Fibroblast of gingiva (primary cell): ENCODE measurements around the gene LILRB4.
"Not testable (repeated sequence)": the region's sequence is repeated elsewhere in the genome, so short reads cannot be mapped to it uniquely, and the experiment has no call there.

Experiments
- DNase-seq: peaks from one replicate; pipeline ENCODE4 v3.0.0-alpha.2; 2011; ENCODE audit warnings: low read depth

LILRB4 gene

DNA sequence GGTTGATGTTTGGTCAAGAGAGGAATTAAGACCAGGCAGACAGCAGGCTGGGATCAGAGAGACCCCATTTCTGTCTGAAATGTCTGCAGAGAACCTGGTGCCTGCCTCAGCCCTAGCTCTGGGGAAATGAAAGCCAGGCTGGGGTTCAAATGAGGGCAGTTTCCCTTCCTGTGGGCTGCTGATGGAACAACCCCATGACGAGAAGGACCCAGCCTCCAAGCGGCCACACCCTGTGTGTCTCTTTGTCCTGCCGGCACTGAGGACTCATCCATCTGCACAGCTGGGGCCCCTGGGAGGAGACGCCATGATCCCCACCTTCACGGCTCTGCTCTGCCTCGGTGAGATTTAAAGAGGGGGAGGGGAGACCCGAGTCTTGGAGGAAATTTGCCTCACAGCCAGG is at the start of gene LILRB4:
LILRB4 (plus strand) TSS at position 256 of the 400 bp plus-strand sequence; CDS start at position 305, 49 bp downstream.
- DNase-seq = no peak

DNA sequence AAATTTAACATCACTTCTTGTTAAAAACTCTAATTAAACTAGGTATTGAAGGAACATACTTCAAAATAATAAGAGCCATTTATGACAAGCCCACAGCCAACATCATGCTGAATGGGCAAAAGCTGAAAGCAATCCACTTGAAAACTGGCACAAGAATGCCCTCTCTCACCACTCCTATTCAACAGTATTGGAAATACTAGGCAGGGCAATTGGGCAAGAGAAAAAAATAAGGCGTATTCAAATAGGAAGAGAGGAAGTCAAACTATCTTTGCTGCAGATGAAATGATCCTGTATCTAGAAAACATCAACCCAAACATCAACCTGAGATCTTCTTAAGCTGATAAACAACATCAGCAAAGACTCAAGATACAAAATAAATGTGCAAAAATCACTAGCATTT is 48.1 kb upstream of the LILRB4 start:
- DNase-seq = no peak

DNA sequence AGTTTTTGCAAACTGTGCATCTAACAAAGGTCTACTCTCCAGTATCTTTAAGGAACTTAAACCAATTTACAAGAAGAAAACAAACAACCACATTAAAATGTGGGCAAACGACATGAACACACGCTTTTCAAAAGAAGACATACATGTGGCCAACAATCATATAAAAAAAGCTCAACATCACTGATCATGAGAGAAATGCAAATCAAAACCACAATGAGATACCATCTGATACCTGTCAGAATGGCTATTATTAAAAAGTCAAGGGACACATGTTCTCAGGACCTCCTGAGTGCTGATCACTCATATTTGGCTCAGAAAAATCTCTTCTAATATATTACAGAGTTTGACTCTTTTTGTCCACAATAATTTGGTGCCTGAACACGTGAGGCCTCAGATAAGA is 46.7 kb upstream of the LILRB4 start:
- DNase-seq = no peak

DNA sequence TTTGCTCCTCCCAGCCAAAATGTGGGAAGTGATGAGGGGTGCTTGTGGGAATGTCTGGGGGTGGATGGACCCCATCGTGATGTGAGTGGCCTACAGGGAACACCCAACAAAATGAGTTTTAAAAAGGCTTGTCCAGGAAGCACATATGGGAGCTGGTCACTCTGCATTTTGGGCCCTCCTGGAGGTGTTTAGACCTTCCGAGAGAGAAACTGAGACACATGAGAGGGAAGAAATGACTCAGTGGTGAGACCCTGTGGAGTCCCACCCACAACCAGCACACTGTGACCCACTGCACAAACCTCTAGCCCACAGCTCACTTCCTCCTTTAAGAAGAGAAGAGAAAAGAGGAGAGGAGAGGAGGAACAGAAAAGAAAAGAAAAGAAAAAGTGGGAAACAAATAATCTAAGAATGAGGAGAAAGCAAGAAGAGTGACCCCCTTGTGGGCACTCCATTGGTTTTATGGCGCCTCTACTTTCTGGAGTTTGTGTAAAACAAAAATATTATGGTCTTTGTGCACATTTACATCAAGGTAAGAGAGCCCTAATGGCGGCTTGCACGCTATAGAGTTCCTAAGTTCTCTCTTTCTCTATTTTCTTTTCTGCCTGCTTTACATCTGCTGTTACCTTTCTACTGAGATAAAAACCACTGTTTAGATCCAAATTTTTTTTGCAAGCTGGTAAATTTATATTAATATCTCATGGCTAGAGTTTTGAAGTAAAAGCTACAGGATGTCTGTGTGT is 45.8 kb upstream of the LILRB4 start:
- no peak for DNase-seq

DNA sequence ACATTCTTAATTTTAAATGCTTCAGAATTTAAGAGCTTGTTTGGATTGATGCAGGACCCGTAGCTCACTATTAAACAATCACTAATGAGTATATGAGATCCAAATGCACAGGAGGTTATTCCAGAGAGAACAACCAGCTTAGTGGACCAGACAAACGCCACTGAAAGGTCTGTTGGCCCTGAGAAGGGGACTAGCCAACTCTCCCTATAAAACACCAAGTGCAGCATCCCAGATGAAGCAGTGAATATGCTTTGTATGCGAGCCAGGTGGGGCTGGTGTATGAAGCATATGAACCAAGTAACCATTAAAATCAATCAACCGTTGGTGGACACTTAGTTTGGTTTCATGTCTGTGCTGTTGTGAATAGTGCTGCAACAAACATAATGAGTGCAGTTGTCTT is 42.3 kb upstream of the LILRB4 start:
- no peak for DNase-seq

DNA sequence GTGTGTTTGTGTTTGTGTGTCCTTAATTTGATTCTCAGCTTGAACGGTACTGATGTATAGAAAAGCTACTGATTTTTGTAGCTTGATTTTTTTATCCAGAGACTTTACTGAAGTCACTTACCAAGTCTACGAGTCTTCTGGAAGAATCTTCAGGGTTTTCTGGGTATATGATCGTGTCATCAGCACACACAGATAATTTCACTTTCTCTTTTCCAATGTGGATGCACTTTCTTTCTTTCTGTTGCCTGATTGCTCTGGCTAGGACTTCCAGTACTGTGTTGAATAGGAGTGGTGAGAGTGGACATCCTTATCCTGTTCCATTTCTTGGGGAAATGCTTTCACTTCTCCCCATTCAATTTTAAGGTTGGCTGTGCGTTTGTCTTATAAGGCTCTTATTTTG is 40.4 kb upstream of the LILRB4 start:
- no peak for DNase-seq

DNA sequence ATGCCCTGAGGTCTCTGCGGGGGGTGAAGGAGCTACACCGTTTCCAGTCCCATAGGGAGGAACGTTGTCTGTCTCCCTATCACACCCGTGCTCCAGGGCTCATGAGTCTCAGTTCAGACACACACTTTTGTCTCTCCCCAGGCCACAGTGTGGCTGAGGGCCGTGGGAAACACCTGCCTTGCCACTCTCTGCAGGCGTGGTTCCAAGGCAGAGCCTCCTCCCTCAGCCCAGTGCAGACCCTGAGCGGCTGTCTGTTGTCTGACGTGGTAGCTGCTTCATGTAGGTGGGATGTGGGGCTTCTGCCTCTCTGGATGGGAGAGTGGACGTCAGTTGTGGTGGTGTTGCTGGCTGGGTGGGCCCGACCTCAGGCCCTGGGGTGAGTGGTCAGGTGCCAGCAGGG is 38.6 kb upstream of the LILRB4 start:
- DNase-seq = not testable (repeated sequence)

DNA sequence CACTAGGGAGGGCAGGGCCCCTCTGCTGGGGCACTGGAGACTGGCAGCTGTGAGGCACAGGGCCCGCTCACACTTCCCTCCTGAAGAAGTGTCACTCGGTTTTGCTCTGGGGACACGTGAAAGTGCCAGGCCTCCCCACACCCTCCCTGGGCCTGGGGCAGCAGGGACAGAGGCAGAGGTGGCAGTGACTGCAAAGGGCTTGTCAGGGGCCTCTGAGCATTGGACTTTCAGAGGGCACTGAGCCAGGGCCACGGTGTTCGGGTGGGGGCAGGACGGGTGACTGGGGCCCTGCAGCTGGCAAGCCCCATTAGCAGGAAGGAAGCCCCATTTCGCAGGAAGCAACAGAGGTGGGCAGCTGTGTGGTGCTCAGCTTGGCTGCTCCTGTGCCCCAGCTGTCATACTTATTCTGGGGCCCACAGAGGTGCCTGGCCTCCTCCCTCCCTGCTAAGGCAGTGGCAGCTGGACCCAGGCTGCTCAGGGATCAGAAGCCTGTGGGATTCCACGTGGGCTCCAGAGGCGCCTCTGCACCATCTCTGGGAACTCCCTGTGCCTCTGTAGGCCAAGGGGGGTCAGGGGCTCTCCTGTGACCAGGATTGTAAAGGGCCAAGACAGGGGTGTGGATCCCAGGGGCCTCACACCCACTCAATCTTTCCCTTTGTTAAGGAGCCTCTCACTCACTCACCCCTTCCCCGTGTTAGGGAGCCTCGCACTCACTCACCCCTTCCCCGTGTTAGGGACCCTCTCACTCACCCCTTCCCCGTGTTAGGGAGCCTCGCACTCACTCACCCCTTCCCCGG is 37.7 kb upstream of the LILRB4 start:
- not testable (repeated sequence) for DNase-seq

DNA sequence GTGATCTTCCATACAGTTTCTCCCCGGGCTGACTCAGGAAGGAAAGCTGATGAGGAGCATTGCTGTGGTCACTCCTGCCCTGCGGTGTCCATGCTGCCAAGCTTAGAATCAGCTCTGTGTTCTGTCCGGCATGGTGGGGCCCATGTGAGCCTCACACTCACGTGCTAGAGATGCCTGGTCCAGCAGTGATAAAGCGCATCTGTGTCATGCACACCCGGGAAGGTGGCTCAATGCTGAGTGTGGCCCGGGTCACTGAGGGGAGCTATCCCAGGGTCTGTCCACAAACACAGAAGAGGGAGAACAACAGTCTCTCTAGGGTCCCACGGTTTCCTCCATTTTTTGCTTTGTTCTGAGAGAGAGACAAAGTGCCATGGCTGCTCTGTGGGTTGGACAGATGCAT is 36.0 kb upstream of the LILRB4 start:
- no peak for DNase-seq

DNA sequence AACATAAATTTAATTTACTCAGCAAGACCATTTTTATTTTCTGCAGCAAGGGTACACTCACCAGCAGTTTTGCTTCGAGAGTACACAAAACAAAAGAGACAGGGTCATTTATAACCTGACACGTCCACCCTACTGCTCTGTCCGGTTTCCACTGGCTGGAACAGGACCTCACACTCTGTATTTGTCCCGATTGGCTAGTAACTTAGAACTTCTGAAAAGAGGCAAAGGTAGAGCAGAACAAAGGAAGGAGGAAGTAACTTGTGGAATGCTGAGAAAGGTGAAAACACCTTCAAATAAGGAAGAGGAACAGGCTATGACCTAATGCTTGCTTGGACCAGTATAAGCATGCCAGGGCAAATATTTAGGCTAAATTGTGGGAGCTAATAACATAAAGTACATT is 34.9 kb upstream of the LILRB4 start:
- DNase-seq = not testable (repeated sequence)

DNA sequence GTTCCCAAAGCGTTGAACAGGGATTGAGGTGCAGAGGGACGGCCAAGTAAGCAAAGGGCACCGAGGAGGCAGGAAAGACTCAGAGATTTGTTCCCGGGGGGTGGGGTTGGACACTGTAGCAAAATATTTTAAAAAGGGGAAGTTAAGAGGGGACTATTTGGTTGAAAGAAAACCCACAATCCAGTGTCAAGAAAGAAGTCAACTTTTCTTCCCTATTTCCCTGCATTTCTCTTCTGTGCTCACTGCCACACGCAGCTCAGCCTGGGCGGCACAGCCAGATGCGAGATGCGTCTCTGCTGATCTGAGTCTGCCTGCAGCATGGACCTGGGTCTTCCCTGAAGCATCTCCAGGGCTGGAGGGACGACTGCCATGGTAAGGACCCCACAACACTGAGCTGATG is 32.5 kb upstream of the LILRB4 start, which contains the start of gene LILRB1:
LILRB1 (plus strand) TSS at position 223 of the 400 bp plus-strand sequence. CDS start 590 bp downstream, outside the sequence.
- DNase-seq = not testable (repeated sequence)

DNA sequence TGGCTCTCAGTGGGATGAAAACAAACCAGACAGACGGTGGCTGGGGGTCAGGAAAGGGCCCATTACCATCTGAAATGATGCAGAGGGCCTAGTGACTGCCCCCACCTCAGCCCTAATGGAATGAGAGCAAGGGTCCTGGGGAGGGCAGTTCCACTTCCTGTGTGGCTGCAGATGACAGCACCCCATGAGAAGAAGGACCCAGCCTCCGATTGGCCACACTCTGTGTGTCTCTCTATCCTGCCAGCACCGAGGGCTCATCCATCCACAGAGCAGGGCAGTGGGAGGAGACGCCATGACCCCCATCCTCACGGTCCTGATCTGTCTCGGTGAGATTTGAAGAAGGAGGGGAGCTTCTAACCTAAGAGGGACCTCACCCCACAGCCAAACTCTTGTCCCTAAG is 32.0 kb upstream of the LILRB4 start:
- no peak for DNase-seq

DNA sequence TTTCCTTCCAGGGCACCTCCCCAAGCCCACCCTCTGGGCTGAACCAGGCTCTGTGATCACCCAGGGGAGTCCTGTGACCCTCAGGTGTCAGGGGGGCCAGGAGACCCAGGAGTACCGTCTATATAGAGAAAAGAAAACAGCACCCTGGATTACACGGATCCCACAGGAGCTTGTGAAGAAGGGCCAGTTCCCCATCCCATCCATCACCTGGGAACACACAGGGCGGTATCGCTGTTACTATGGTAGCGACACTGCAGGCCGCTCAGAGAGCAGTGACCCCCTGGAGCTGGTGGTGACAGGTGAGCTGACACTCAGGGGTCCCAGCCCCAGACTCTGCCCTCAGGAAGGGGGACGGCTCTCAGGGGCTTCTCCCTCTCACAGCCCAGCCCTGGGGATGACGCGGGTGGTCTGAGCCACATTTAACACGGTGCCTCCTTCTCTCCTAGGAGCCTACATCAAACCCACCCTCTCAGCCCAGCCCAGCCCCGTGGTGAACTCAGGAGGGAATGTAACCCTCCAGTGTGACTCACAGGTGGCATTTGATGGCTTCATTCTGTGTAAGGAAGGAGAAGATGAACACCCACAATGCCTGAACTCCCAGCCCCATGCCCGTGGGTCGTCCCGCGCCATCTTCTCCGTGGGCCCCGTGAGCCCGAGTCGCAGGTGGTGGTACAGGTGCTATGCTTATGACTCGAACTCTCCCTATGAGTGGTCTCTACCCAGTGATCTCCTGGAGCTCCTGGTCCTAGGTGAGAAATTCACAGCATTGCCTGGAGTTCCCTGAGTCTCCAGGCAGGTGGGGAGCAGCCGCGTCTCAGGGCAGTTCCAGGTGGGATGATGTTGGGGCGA is 31.1 kb upstream of the LILRB4 start:
- DNase-seq = not testable (repeated sequence)

DNA sequence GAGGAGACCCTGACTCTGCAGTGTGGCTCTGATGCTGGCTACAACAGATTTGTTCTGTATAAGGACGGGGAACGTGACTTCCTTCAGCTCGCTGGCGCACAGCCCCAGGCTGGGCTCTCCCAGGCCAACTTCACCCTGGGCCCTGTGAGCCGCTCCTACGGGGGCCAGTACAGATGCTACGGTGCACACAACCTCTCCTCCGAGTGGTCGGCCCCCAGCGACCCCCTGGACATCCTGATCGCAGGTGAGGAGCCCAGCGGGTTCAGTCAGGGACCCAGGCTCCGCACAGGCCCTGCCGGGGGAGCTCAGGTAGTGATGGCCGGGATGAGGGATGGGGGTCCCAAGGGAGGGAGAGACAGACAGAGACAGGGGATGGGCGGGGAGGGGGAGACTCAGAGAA is 30.3 kb upstream of the LILRB4 start:
- DNase-seq = not testable (repeated sequence)

DNA sequence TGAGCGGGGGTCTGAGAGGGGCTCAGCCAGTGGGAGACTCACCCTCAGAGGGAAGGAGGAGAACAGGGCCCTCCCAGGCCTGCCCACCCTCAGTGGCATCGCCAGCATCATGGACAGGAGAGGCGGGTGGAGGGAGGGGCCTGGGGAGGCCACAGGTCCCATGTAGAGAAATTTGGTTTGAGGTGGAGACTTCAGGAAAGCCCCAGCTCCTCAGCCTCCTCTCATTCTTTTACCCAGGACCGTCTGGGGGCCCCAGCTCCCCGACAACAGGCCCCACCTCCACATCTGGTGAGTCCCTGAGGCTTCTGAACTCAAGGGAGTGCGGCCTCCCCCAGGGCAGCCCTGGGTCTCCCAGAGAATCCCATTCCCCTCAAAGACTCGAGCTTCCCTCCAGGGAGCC is 29.4 kb upstream of the LILRB4 start:
- DNase-seq = no peak

DNA sequence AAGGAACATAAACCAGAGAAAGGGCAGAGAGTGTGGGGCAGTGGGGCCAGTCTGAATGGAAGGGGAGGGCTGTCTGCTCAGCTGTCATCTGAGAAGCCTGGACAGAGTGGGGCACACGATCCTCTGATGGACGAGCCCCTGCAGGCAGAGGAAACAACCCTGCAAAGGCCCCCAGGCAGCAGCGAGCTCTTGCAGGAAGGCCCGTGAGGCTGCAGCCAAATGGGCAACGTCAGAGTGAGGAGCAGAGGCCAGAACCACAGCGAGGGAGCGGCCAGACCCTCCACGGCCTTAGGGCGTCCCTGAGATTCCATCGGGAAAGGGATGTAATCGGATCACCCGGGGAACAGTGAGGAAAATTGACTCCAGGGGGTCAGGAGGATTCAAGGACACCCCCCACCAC is 26.7 kb upstream of the LILRB4 start:
- DNase-seq = not testable (repeated sequence)

DNA sequence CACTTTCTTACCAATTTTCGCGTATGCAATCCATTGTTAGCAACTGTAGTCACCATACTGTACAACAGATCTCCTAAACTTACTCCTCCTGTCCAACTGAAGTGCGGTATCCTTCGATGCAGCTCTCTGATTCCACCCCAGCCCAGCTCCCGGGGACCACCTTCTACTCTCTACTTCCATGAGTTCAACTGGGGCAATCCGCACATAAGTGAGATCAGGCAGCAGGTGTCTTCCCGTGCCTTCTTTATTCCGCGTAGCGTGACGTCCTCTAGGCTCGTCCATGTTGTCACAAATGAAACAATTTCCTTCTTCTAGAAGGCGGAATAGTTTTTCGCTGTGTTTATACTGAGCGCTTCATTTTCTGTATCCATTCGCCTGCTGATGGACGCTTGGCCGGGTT is 24.1 kb upstream of the LILRB4 start:
- DNase-seq = no peak

DNA sequence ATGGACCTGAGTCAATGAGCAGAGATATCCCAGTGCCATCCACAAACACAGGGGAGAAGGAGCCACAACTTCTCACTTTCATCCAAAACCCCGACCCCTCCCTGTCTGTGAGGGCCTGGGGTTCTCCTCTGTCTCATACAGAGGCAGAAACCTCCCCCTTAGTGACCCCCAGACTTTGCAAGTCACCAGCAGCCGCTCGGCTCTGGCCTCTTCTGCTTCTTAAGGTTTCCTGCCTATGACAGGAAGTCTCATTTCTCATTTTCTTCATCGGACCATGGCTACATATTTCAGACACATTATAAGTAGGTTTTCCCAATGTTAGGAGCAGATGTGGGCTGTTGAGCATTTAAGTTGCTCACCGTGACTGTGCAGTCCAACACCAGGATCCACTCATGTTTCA is 19.8 kb upstream of the LILRB4 start:
- not testable (repeated sequence) for DNase-seq

DNA sequence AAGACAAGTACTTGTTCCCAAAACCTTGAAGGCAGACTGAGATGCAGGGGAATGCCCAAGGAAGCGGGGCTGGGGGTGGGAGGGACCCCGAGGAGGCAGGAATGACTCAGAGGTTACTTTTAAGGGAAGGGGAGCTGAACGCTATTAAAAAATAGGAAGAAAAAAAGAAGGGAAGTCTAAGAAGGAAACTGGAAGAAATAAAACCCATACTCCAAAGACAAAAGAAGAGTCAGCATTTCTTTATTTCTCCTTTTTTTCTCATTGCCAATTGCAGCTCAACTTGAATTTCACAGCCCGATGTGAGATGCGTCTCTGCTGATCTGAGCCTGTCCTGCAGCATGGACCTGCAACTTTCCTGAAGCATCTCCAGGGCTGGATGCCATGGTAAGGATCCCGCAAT is 19.2 kb upstream of the LILRB4 start:
- not testable (repeated sequence) for DNase-seq

DNA sequence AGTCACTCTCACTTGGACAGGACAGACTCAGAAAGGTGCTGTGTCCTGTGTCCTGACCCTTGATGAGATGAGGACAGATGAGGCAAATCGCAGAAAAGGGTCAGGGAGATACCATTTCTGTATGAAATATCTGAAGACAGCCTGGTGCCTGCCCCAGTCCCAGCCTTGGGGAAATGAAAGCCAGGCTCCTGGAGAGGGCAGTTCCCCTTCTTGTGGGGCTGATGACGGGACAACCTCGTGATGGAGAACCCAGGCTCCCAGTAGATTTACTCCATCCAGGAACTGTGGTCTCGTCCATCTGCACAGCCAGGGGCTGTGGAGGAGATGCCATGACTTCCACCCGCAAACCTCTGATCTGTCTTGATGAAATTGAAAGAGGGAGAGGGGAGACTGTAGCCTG is 18.7 kb upstream of the LILRB4 start:
- DNase-seq = no peak

DNA sequence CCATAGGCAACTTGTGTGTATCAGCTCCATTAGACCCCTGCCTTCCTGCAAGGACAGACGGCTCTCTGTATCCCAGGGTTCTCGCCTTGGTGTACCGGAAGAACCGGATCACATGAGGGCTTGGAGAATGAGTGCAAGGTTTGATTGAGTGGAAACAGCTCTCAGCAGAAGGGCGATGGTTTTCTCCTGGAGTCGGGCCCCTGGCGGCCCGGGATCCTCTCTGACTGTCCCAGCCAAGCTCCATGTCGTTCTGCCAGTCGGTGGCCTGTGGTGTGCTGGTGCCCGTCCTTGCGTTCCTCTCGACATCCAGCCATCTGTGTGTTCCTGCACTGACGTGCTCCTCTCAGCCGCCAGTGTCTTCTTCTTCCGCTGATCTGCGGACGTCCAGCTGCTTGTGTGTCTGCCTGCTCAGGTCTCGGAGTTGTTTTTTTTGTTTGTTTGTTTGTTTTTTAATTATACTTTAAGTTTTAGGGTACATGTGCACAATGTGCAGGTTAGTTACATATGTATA is 16.4 kb upstream of the LILRB4 start:
- no peak for DNase-seq

DNA sequence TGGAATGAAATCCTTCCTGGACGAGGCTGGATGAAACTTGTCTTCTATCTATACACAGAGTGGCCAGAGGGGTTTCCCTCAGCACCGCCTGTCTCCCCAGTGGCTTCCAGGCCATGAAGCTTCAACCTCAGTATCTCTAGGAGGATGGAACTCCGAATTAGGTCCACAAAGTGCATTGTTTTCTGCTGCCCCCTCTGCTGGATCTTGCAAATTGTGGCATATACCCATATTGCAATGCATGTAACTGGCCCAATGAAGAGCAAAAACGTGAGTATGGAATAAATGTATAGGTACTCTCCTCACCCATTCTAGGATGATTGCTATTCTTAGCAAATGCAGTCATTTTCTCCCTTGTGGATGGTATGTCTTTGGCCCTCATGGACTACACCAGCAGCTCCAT is 14.7 kb upstream of the LILRB4 start:
- no peak for DNase-seq
